ENCODE measurements around the gene KCNK3. TPM values are rescaled to one million over a fixed set of nuclear protein-coding genes. Genes with fewer than 3 reads are reported as not detected.

KCNK3 gene
- total RNA-seq, 1 donor, result not detected

DNA sequence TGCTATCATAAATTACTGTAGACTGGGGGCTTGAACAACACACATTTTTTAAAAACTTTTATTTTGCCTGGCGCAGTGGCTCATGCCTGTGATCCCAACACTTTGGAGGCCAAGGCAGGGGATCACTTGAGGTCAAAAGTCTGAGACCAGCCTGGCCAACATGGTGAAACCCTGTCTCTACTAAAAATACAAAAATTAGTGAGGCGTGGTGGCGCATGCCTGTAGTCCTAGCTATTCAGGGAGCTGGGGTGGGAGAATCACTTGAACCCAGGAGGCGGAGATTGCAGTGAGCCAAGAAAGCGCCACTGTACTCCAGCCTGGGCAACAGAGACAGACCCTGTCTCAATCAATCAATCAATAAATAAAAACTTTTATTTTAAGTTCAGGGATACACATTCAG is 9.1 kb downstream of the KCNK3 start:
- no peaks in the 10 kb centered on the region for H4K20me1 ChIP-seq (ENCODE audit: insufficient read depth, low read length)
- no peaks in the 10 kb centered on the region for H3K79me2 ChIP-seq (ENCODE audit: insufficient read depth, low read length)
- no peak overlapping the region for H3K27ac ChIP-seq (ENCODE audit: low read depth, low read length)
- H2AFZ ChIP-seq (ENCODE audit: low read length), result no peak overlapping the region
- no peaks in the 10 kb centered on the region for H3K36me3 ChIP-seq (ENCODE audit: insufficient read depth, low read length)
- no peaks in the 10 kb centered on the region for H3K9me3 ChIP-seq (ENCODE audit: low read depth, low read length)
- TF ChIP-seq CTCF (IDR thresholded peaks at IDR 0.05; ENCODE audit: extremely low read depth, low read depth, low read length), result no peak
- DNase-seq (ENCODE audit: insufficient read length, low spot score, missing footprints), result no peak
- H3K4me1 ChIP-seq (ENCODE audit: insufficient read depth, low read length), result peaks cover 22% of the 10 kb centered on the region
- no peaks in the 10 kb centered on the region for H3K27me3 ChIP-seq (ENCODE audit: insufficient read depth, low read length)
- no peak overlapping the region for H3K4me3 ChIP-seq (ENCODE audit: insufficient read depth, low read length)
- H3K4me2 ChIP-seq (ENCODE audit: insufficient read depth, low read length), result no peak overlapping the region

DNA sequence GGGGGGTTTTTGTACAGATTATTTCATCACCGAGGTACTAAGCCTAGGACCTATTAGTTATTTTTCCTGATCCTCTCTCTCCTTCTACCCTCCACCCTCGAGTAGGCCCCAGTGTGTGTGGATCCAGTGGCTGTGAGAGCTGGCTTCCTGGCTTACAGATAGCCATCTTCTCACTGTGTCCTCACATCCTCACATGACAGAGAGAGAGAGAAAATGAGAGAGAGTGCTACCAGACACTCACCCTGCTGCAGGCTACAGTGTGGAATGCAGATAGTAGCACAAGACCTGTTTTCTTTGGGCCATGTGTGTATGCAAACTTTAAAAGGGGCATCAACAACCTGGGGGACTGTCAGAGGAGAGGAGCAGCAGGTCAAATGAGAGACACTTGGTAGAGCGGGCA is 9.5 kb downstream of the KCNK3 start:
- peaks cover 17% of the 10 kb centered on the region for H3K4me1 ChIP-seq (ENCODE audit: insufficient read depth, low read length)
- H2AFZ ChIP-seq (ENCODE audit: low read length), result no peak overlapping the region
- no peak overlapping the region for H3K4me3 ChIP-seq (ENCODE audit: insufficient read depth, low read length)
- H3K79me2 ChIP-seq (ENCODE audit: insufficient read depth, low read length), result no peaks in the 10 kb centered on the region
- H3K4me2 ChIP-seq (ENCODE audit: insufficient read depth, low read length), result no peak overlapping the region
- no peak overlapping the region for H3K27ac ChIP-seq (ENCODE audit: low read depth, low read length)
- H3K36me3 ChIP-seq (ENCODE audit: insufficient read depth, low read length), result no peaks in the 10 kb centered on the region
- no peaks in the 10 kb centered on the region for H4K20me1 ChIP-seq (ENCODE audit: insufficient read depth, low read length)
- H3K9me3 ChIP-seq (ENCODE audit: low read depth, low read length), result no peaks in the 10 kb centered on the region
- DNase-seq (ENCODE audit: insufficient read length, low spot score, missing footprints), result no peak
- TF ChIP-seq CTCF (IDR thresholded peaks at IDR 0.05; ENCODE audit: extremely low read depth, low read depth, low read length), result no peak
- no peaks in the 10 kb centered on the region for H3K27me3 ChIP-seq (ENCODE audit: insufficient read depth, low read length)

GRCh38 chr2:26704441-26704977 is 12.0 kb downstream of the KCNK3 start:
- H3K36me3 ChIP-seq (ENCODE audit: insufficient read depth, low read length), result no peaks in the 10 kb centered on the region
- peak overlapping the region; percentile 74 for H3K27ac ChIP-seq (ENCODE audit: low read depth, low read length)
- peak overlapping the region; percentile 81 for H2AFZ ChIP-seq (ENCODE audit: low read length)
- no peak for TF ChIP-seq CTCF (IDR thresholded peaks at IDR 0.05; ENCODE audit: extremely low read depth, low read depth, low read length)
- H3K9me3 ChIP-seq (ENCODE audit: low read depth, low read length), result no peaks in the 10 kb centered on the region
- H3K79me2 ChIP-seq (ENCODE audit: insufficient read depth, low read length), result no peaks in the 10 kb centered on the region
- no peaks in the 10 kb centered on the region for H3K27me3 ChIP-seq (ENCODE audit: insufficient read depth, low read length)
- peak overlapping the region; percentile 60 for H3K4me2 ChIP-seq (ENCODE audit: insufficient read depth, low read length)
- H3K4me3 ChIP-seq (ENCODE audit: insufficient read depth, low read length), result no peak overlapping the region
- H4K20me1 ChIP-seq (ENCODE audit: insufficient read depth, low read length), result no peaks in the 10 kb centered on the region
- H3K4me1 ChIP-seq (ENCODE audit: insufficient read depth, low read length), result peaks cover 17% of the 10 kb centered on the region
- peak; percentile 97 for DNase-seq (ENCODE audit: insufficient read length, low spot score, missing footprints)

DNA sequence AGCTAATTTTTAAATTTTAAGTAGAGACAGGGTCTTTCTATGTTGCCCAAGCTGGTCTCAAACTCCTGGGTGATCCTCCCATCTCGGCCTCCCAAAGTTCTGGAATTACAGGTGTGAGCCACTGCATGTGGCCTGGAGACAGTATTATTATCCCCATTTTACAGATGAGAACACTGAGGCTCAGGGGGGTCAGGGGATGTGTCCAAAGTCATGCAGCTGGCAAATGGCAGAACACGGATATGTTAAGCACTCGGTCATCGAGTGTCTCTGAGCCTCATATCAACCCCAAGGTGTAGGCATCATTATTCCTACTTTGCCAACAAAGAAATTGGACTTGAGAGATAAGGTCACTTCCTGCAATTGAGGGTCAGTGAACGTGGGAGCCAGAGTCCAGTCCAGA is 12.6 kb downstream of the KCNK3 start:
- DNase-seq (ENCODE audit: insufficient read length, low spot score, missing footprints), result no peak
- Histone ChIP-seq H4K20me1 (ENCODE audit: insufficient read depth, low read length) (no peaks in the 10 kb centered on the region), H3K27me3 (ENCODE audit: insufficient read depth, low read length) (no peaks in the 10 kb centered on the region), H3K4me3 (ENCODE audit: insufficient read depth, low read length) (no peak overlapping the region), H3K4me2 (ENCODE audit: insufficient read depth, low read length) (peak overlapping the region; percentile 60), H3K36me3 (ENCODE audit: insufficient read depth, low read length) (no peaks in the 10 kb centered on the region), H3K9me3 (ENCODE audit: low read depth, low read length) (no peaks in the 10 kb centered on the region), H3K27ac (ENCODE audit: low read depth, low read length) (peak overlapping the region; percentile 74), H2AFZ (ENCODE audit: low read length) (no peak overlapping the region), H3K79me2 (ENCODE audit: insufficient read depth, low read length) (no peaks in the 10 kb centered on the region), H3K4me1 (ENCODE audit: insufficient read depth, low read length) (peaks cover 17% of the 10 kb centered on the region)
- TF ChIP-seq CTCF (IDR thresholded peaks at IDR 0.05; ENCODE audit: extremely low read depth, low read depth, low read length), result no peak
